Liver (tissue), 1 donor: ENCODE data around the gene MSL3.

Experiments
- YY1 ChIP-seq: IDR thresholded peaks from 2 replicates; pipeline ENCODE4 v1.6.1; 2016; ENCODE audit warnings: antibody characterized with exemption, mild to moderate bottlenecking
- TF ChIP-seq, protein P1 (sequence below): IDR thresholded peaks from 2 replicates; pipeline ENCODE4 v1.6.1; 2016; ENCODE audit warnings: antibody characterized with exemption, mild to moderate bottlenecking

DNA sequence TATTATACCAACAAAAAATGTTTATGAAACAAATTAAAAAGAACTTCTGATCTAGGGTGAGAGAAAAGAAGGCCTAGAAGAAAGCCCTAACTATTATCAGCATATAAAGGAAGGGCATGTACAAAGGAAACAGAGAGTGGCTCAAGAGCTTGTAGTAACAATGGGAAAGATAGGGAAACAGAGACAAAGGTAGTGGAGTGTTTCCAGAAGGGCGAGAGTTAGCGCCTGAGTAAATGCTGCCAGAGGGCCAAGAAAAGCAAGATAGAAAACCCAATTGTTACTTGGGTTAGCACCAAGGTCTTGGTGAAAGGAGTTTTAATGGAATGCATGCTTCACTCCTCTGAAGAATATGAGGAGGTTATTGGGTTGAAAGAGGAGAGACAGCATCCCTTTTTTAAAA, 16.5 kb upstream of the MSL3 start:
- no peak for TF ChIP-seq YY1
- TF ChIP-seq, protein P1, sequence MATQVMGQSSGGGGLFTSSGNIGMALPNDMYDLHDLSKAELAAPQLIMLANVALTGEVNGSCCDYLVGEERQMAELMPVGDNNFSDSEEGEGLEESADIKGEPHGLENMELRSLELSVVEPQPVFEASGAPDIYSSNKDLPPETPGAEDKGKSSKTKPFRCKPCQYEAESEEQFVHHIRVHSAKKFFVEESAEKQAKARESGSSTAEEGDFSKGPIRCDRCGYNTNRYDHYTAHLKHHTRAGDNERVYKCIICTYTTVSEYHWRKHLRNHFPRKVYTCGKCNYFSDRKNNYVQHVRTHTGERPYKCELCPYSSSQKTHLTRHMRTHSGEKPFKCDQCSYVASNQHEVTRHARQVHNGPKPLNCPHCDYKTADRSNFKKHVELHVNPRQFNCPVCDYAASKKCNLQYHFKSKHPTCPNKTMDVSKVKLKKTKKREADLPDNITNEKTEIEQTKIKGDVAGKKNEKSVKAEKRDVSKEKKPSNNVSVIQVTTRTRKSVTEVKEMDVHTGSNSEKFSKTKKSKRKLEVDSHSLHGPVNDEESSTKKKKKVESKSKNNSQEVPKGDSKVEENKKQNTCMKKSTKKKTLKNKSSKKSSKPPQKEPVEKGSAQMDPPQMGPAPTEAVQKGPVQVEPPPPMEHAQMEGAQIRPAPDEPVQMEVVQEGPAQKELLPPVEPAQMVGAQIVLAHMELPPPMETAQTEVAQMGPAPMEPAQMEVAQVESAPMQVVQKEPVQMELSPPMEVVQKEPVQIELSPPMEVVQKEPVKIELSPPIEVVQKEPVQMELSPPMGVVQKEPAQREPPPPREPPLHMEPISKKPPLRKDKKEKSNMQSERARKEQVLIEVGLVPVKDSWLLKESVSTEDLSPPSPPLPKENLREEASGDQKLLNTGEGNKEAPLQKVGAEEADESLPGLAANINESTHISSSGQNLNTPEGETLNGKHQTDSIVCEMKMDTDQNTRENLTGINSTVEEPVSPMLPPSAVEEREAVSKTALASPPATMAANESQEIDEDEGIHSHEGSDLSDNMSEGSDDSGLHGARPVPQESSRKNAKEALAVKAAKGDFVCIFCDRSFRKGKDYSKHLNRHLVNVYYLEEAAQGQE, result no peak
